Loucy (cell line): ENCODE data around the gene FAM186B.

Source experiments
- H2AFZ ChIP-seq: fragments of 200-600 bp; sonication (generic); 2 replicates; pipeline ENCODE4 v1.6.0; 2016; ENCODE audit warnings: antibody characterized with exemption, mild to moderate bottlenecking, low read length, moderate library complexity
- H3F3A ChIP-seq: fragments of 200-600 bp; 2 replicates; pipeline ENCODE4 v1.6.0; 2016; ENCODE audit warnings: antibody characterized with exemption, low read depth, mild to moderate bottlenecking
- H3K27me3 ChIP-seq: fragments of 200-600 bp; sonication (generic); 2 replicates; pipeline ENCODE4 v1.6.1; 2014; ENCODE audit warnings: low read length, mild to moderate bottlenecking; ENCODE audit not compliant: insufficient read depth, poor library complexity, severe bottlenecking
- H3K36me3 ChIP-seq: fragments of 200-600 bp; sonication (generic); 2 replicates; pipeline ENCODE4 v1.6.1; 2016; ENCODE audit warnings: low read length; ENCODE audit not compliant: insufficient read depth
- H3K4me1 ChIP-seq: fragments of 200-600 bp; sonication (generic); 2 replicates; pipeline ENCODE4 v1.5.1; 2014; ENCODE audit warnings: low read length, mild to moderate bottlenecking; ENCODE audit not compliant: insufficient read depth, poor library complexity, severe bottlenecking
- H3K4me2 ChIP-seq: fragments of 200-600 bp; sonication (generic); 2 replicates; pipeline ENCODE4 v1.6.0; 2014; ENCODE audit warnings: antibody characterized with exemption, low read length, low read depth, mild to moderate bottlenecking; ENCODE audit not compliant: poor library complexity, severe bottlenecking
- H3K4me3 ChIP-seq: fragments of 200-600 bp; sonication (generic); 2 replicates; pipeline ENCODE4 v1.5.1; 2014; ENCODE audit warnings: low read length, mild to moderate bottlenecking, mixed read lengths; ENCODE audit not compliant: poor library complexity, severe bottlenecking
- H3K79me2 ChIP-seq: fragments of 200-600 bp; sonication (generic); 2 replicates; pipeline ENCODE4 v1.6.1; 2014; ENCODE audit warnings: low read length; ENCODE audit not compliant: insufficient read depth
- H3K9ac ChIP-seq: fragments of 200-600 bp; sonication (generic); 2 replicates; pipeline ENCODE4 v1.6.0; 2014; ENCODE audit warnings: mild to moderate bottlenecking, low read depth, low read length, moderate library complexity; ENCODE audit not compliant: poor library complexity, severe bottlenecking
- H3K9me2 ChIP-seq: fragments of 200-600 bp; sonication (generic); replicated peaks from 2 replicates; pipeline ENCODE4 v1.6.1; 2016; ENCODE audit warnings: low read depth, low read length, mixed read lengths
- H3K9me3 ChIP-seq: fragments of 200-600 bp; sonication (generic); 2 replicates; pipeline ENCODE4 v1.6.1; 2014; ENCODE audit warnings: mild to moderate bottlenecking, antibody characterized with exemption, low read length, low read depth; ENCODE audit not compliant: insufficient read depth
- H4K20me1 ChIP-seq: fragments of 200-600 bp; sonication (generic); 2 replicates; pipeline ENCODE4 v1.6.0; 2014; ENCODE audit warnings: antibody characterized with exemption, low read length, mild to moderate bottlenecking; ENCODE audit not compliant: insufficient read depth, poor library complexity, severe bottlenecking
- CTCF ChIP-seq: fragments of 200-600 bp; sonication (generic); conservative IDR thresholded peaks from 2 replicates; pipeline ENCODE4 v1.5.1; 2014; ENCODE audit warnings: mild to moderate bottlenecking, antibody characterized with exemption, low read length
- EZH2phosphoT487 ChIP-seq: fragments of 200-600 bp; IDR thresholded peaks from 2 replicates; pipeline ENCODE4 v1.6.1; 2018; ENCODE audit warnings: antibody characterized with exemption, mild to moderate bottlenecking, moderate library complexity, borderline replicate concordance

Gene FAM186B

GRCh38 chr12:49562233-49562632 lies 43.2 kb downstream of the FAM186B start:
- Histone ChIP-seq H4K20me1 (peaks cover 12% of the 10 kb centered on the region), H3K36me3 (peaks cover 44% of the 10 kb centered on the region), H3K9me2 (no peaks in the 10 kb centered on the region), H3K9me3 (no peaks in the 10 kb centered on the region), H3K4me1 (peaks cover 35% of the 10 kb centered on the region), H3K9ac (no peak overlapping the region), H2AFZ (no peak overlapping the region), H3K79me2 (peaks cover 28% of the 10 kb centered on the region), H3K27me3 (no peaks in the 10 kb centered on the region), H3F3A (no peaks in the 10 kb centered on the region), H3K4me2 (no peak overlapping the region), H3K4me3 (no peak overlapping the region)
- TF ChIP-seq CTCF: no peak
- no peak for TF ChIP-seq EZH2phosphoT487

GRCh38 chr12:49560695-49561094 lies 44.7 kb downstream of the FAM186B start:
- Histone ChIP-seq H4K20me1 (peaks cover 7% of the 10 kb centered on the region), H3K79me2 (peaks cover 12% of the 10 kb centered on the region; the same call in 1 of the 2 replicates), H3K27me3 (no peaks in the 10 kb centered on the region), H3F3A (no peaks in the 10 kb centered on the region), H3K4me2 (no peak overlapping the region), H3K9me2 (no peaks in the 10 kb centered on the region), H3K4me3 (no peak overlapping the region), H3K36me3 (peaks cover 44% of the 10 kb centered on the region), H2AFZ (no peak overlapping the region), H3K4me1 (peaks cover 21% of the 10 kb centered on the region), H3K9ac (no peak overlapping the region), H3K9me3 (no peaks in the 10 kb centered on the region)
- TF ChIP-seq CTCF: no peak
- no peak for TF ChIP-seq EZH2phosphoT487

- peaks cover 6% of the 10 kb centered on the region for H3K4me1 ChIP-seq
- peaks cover 44% of the 10 kb centered on the region for H3K36me3 ChIP-seq
- no peak overlapping the region for H3K4me3 ChIP-seq
- no peak overlapping the region for H3K4me2 ChIP-seq
- no peaks in the 10 kb centered on the region for H3K27me3 ChIP-seq
- no peaks in the 10 kb centered on the region for H3K9me2 ChIP-seq
- no peaks in the 10 kb centered on the region for H4K20me1 ChIP-seq
- no peaks in the 10 kb centered on the region for H3F3A ChIP-seq
- H2AFZ ChIP-seq: no peak overlapping the region
- no peaks in the 10 kb centered on the region for H3K9me3 ChIP-seq
- TF ChIP-seq CTCF (no peak), EZH2phosphoT487 (no peak)
- no peak overlapping the region for H3K9ac ChIP-seq
- H3K79me2 ChIP-seq: peaks cover under 1% of the 10 kb centered on the region; the same call in 1 of the 2 replicates
These were observed 46.3 kb downstream of the FAM186B start for GRCh38 chr12:49559011-49559675.
